Neural progenitor cell (in vitro differentiated cells): ENCODE results near the gene MON1B. TPM values are rescaled to one million over a fixed set of nuclear protein-coding genes. Genes with fewer than 3 reads are reported as not detected.
"Not testable (repeated sequence)": the region's sequence is repeated elsewhere in the genome, so short reads cannot be mapped to it uniquely, and the experiment has no call there.

Source experiments
- DNase-seq: peaks from one replicate; pipeline ENCODE4 v3.0.0-alpha.2; 2016; ENCODE audit warnings: low spot score
- H2AFZ ChIP-seq: fragments of 200-600 bp; sonication (generic); replicated peaks from 2 replicates; pipeline ENCODE4 v1.6.1; 2016; ENCODE audit warnings: antibody characterized with exemption
- H3F3A ChIP-seq: fragments of 200-600 bp; sonication (generic); 2 replicates; pipeline ENCODE4 v1.6.1; 2016; ENCODE audit warnings: antibody characterized with exemption, low read depth
- H3K27ac ChIP-seq: fragments of 200-600 bp; sonication (generic); 2 replicates; pipeline ENCODE4 v1.5.1; 2016; ENCODE audit warnings: mild to moderate bottlenecking
- H3K27me3 ChIP-seq: fragments of 200-600 bp; sonication (generic); 2 replicates; pipeline ENCODE4 v1.6.1; 2016; ENCODE audit warnings: mild to moderate bottlenecking, moderate library complexity
- H3K36me3 ChIP-seq: fragments of 200-600 bp; sonication (generic); 2 replicates; pipeline ENCODE4 v1.5.1; 2016
- H3K4me1 ChIP-seq: fragments of 200-600 bp; sonication (generic); 2 replicates; pipeline ENCODE4 v1.6.1; 2016; ENCODE audit warnings: mixed run types
- H3K4me2 ChIP-seq: fragments of 200-600 bp; sonication (generic); 2 replicates; pipeline ENCODE4 v1.6.1; 2016
- H3K4me3 ChIP-seq: fragments of 200-600 bp; sonication (generic); 2 replicates; pipeline ENCODE4 v1.5.1; 2016
- H3K79me2 ChIP-seq: fragments of 200-600 bp; sonication (generic); 2 replicates; pipeline ENCODE4 v1.6.1; 2016; ENCODE audit warnings: low read depth
- H3K9ac ChIP-seq: fragments of 200-600 bp; sonication (generic); 2 replicates; pipeline ENCODE4 v1.6.1; 2016
- H3K9me3 ChIP-seq: fragments of 200-600 bp; sonication (generic); 2 replicates; pipeline ENCODE4 v1.5.1; 2016; ENCODE audit warnings: low read depth
- H4K20me1 ChIP-seq: fragments of 200-600 bp; sonication (generic); 2 replicates; pipeline ENCODE4 v1.6.1; 2016; ENCODE audit warnings: low read depth
- H3K27ac Mint-ChIP-seq: 3 replicates; pipeline ENCODE4 v1.8.0; 2021; ENCODE audit warnings: mixed read lengths
- H3K27me3 Mint-ChIP-seq: 2 replicates; pipeline ENCODE4 v1.8.0; 2022; ENCODE audit warnings: low read depth, mild to moderate bottlenecking, inconsistent platforms, moderate library complexity, mixed read lengths; ENCODE audit not compliant: insufficient read depth
- H3K36me3 Mint-ChIP-seq: 3 replicates; pipeline ENCODE4 v1.8.0; 2021; ENCODE audit warnings: mixed read lengths
- H3K4me1 Mint-ChIP-seq: 3 replicates; pipeline ENCODE4 v1.8.0; 2021; ENCODE audit warnings: mixed read lengths
- H3K4me3 Mint-ChIP-seq: 3 replicates; pipeline ENCODE4 v1.8.0; 2021; ENCODE audit warnings: mild to moderate bottlenecking, moderate library complexity, mixed read lengths
- H3K9me3 Mint-ChIP-seq: 3 replicates; pipeline ENCODE4 v1.8.0; 2020; ENCODE audit warnings: mixed read lengths
- EZH2 ChIP-seq: fragments of 200-600 bp; sonication (generic); IDR thresholded peaks from 2 replicates; pipeline ENCODE4 v1.6.1; 2017; ENCODE audit warnings: antibody characterized with exemption, mild to moderate bottlenecking, moderate library complexity
- EZH2phosphoT487 ChIP-seq: fragments of 200-600 bp; sonication (generic); IDR thresholded peaks from 2 replicates; pipeline ENCODE4 v1.6.1; 2017; ENCODE audit warnings: antibody characterized with exemption
- total RNA-seq: library from RNA; depleted of rRNA; stranded (reverse); fragments of >200 nt; gene quantifications from 2 replicates; pipeline ENCODE4 v1.2.3, GENCODE V29; 2015; ENCODE audit warnings: low replicate concordance
- TF ChIP-seq, protein P1 (sequence below): fragments of 200-600 bp; sonication (generic); IDR thresholded peaks from 2 replicates; pipeline ENCODE4 v1.5.1; 2017; ENCODE audit warnings: antibody characterized with exemption, mild to moderate bottlenecking

The MON1B gene
- total RNA-seq, 1 donor from 2014 or later = 9.1 TPM

DNA sequence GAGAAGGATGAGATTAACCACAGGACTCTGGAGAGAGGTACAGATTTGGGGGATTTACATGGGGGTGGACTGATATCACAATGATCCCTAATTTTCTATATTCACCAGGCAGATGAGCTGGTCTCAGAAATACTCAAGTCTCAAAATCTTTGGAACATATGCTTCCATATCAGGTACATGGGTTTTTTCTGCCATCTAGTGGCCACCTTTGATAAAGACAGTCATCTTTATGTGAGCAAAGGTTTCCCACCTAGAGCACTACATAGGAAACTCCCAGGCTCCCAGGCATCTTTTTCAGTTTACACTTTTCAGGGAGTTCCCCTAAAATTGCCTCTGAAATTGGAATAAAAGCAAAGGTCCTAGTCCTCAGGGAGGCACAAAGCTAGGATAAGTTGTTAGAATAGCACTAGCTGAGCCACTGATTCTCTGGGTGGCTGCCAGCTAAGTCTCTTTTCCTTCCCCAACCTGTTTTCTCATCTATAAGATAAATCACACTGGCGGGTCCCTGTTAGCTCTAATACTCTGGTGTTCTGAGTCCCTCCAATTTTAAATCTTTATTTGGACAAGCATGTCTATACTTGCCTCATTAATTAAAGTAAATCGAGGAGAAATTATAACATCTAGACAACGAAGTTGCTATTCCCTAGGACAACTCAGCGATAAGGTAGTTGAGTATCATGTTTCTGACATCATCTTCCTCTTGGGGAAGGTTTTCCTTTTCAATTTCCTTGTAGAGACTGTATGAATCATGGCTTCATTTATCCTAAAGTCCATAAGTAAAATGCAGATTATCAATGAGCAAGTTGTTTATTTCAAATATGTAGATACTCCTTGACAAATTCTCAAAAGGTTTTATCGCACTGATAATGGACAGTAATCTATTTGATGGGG is 19.0 kb upstream of the MON1B start:
- Histone ChIP-seq H3K79me2 (no peaks in the 10 kb centered on the region), H4K20me1 (no peaks in the 10 kb centered on the region), H3K4me2 (no peak overlapping the region), H3K36me3 (no peaks in the 10 kb centered on the region), H3K27ac (no peak overlapping the region), H3K4me3 (no peak overlapping the region), H3F3A (no peaks in the 10 kb centered on the region), H3K4me1 (no peaks in the 10 kb centered on the region), H3K27me3 (peaks cover 12% of the 10 kb centered on the region), H2AFZ (no peak overlapping the region), H3K9ac (no peak overlapping the region), H3K9me3 (no peaks in the 10 kb centered on the region)
- Mint-ChIP-seq H3K9me3 (no peaks in the 10 kb centered on the region), H3K36me3 (no peaks in the 10 kb centered on the region), H3K4me3 (no peak overlapping the region), H3K27me3 (no peaks in the 10 kb centered on the region), H3K4me1 (no peaks in the 10 kb centered on the region), H3K27ac (no peak overlapping the region)
- DNase-seq = peak; percentile 75
- TF ChIP-seq, protein P1, sequence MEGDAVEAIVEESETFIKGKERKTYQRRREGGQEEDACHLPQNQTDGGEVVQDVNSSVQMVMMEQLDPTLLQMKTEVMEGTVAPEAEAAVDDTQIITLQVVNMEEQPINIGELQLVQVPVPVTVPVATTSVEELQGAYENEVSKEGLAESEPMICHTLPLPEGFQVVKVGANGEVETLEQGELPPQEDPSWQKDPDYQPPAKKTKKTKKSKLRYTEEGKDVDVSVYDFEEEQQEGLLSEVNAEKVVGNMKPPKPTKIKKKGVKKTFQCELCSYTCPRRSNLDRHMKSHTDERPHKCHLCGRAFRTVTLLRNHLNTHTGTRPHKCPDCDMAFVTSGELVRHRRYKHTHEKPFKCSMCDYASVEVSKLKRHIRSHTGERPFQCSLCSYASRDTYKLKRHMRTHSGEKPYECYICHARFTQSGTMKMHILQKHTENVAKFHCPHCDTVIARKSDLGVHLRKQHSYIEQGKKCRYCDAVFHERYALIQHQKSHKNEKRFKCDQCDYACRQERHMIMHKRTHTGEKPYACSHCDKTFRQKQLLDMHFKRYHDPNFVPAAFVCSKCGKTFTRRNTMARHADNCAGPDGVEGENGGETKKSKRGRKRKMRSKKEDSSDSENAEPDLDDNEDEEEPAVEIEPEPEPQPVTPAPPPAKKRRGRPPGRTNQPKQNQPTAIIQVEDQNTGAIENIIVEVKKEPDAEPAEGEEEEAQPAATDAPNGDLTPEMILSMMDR = peak; percentile 80
- no peak for TF ChIP-seq EZH2
- no peak for TF ChIP-seq EZH2phosphoT487

DNA sequence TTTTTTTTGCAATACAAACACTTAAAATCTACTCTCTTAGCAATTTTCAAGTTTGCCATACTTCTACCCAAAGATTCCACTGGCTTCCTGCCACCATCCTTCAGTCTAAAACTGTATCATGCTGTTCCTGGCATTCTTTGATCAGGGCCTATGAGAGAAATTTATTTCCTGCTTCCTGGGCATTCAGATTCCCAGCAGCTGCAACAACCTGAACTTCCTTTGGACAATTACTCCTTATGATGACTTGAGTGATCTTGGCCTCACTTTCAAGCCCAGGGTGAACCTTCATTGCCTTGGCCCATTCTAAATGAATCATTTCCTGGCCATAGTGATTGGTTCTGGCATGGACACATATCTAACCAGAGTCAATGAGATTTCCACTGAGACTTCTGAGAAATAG is 18.0 kb upstream of the MON1B start:
- Mint-ChIP-seq H3K9me3 (no peaks in the 10 kb centered on the region), H3K27me3 (no peaks in the 10 kb centered on the region), H3K4me3 (no peak overlapping the region), H3K36me3 (no peaks in the 10 kb centered on the region), H3K4me1 (no peaks in the 10 kb centered on the region), H3K27ac (no peak overlapping the region)
- Histone ChIP-seq H3K4me1 (no peaks in the 10 kb centered on the region), H3F3A (no peaks in the 10 kb centered on the region), H3K4me3 (no peak overlapping the region), H4K20me1 (no peaks in the 10 kb centered on the region), H3K9ac (no peak overlapping the region), H3K9me3 (no peaks in the 10 kb centered on the region), H3K4me2 (no peak overlapping the region), H3K27ac (no peak overlapping the region), H2AFZ (no peak overlapping the region), H3K79me2 (no peaks in the 10 kb centered on the region), H3K27me3 (peaks cover 12% of the 10 kb centered on the region), H3K36me3 (no peaks in the 10 kb centered on the region)
- DNase-seq = no peak
- TF ChIP-seq EZH2 (no peak), EZH2phosphoT487 (no peak)
- TF ChIP-seq, protein P1 = no peak

DNA sequence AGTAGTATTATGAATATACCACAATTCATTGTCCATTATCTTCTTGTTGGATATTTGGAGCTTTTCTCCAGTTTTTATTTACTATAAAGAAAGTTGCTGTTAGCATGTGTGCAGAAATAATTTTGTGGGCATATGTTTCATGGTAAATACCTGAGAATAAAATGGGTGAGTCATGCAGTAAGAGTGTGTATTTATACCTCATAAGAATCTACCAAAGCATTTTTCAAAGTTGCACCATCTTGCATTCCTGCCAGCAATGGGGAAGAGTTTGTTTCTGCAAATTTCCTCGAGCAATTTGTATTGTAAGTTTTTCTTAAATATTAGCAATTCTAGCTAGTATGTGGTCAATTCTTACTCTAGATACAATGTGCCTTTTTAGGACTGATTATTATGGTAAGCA is 7.9 kb upstream of the MON1B start:
- H3K4me1 ChIP-seq = no peaks in the 10 kb centered on the region
- no peak for DNase-seq
- Mint-ChIP-seq H3K9me3 (no peaks in the 10 kb centered on the region), H3K27me3 (no peaks in the 10 kb centered on the region), H3K4me1 (no peaks in the 10 kb centered on the region), H3K27ac (no peak overlapping the region), H3K4me3 (no peak overlapping the region), H3K36me3 (no peaks in the 10 kb centered on the region)
- H3K79me2 ChIP-seq = no peaks in the 10 kb centered on the region
- no peaks in the 10 kb centered on the region for H3K9me3 ChIP-seq
- no peaks in the 10 kb centered on the region for H3K36me3 ChIP-seq
- no peaks in the 10 kb centered on the region for H4K20me1 ChIP-seq
- H3K4me2 ChIP-seq = no peak overlapping the region
- no peaks in the 10 kb centered on the region for H3F3A ChIP-seq
- no peak overlapping the region for H3K27ac ChIP-seq
- no peak overlapping the region for H3K4me3 ChIP-seq
- H3K9ac ChIP-seq = no peak overlapping the region
- H2AFZ ChIP-seq = no peak overlapping the region
- H3K27me3 ChIP-seq = peaks cover 8% of the 10 kb centered on the region
- no peak for TF ChIP-seq EZH2phosphoT487

DNA sequence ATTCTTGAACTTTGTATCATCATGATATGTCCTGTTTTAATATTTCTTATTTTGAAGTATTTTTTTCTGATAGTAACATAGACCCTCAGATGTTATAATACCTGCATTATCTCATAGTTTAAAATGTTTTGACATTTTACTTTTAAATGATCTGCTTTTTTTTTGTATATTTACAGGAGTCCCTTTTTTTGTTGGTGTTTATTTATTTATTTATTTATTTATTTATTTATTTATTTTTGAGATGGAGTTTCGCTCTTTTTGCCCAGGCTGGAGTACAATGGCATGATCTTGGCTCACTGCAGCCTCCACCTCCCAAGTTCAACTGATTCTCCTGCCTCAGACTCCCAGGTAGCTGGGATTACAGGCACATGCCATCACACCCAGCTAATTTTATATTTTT is 4.7 kb upstream of the MON1B start:
- not testable (repeated sequence) for DNase-seq, H3K79me2 ChIP-seq, H3K27me3 ChIP-seq, H4K20me1 ChIP-seq, H3K4me1 ChIP-seq, H3K4me3 Mint-ChIP-seq, H3K4me3 ChIP-seq, H3K9me3 ChIP-seq, H3K36me3 Mint-ChIP-seq, H3K4me2 ChIP-seq, H3K27ac ChIP-seq, H3K27me3 Mint-ChIP-seq, H3K9ac ChIP-seq, H3K27ac Mint-ChIP-seq, H3K36me3 ChIP-seq, H3K9me3 Mint-ChIP-seq, H3K4me1 Mint-ChIP-seq, H2AFZ ChIP-seq
- peaks cover 13% of the 10 kb centered on the region for H3F3A ChIP-seq
